ENCODE results near the gene PLIN3.

GRCh38 chr19:4878491-4878968 is 11.1 kb upstream of the PLIN3 start:
- TF ChIP-seq EP300 (IDR thresholded peaks at IDR 0.05), result no peak
- TF ChIP-seq POLR2A (IDR thresholded peaks at IDR 0.05), result no peak
